K562 (cell line): ENCODE results near the gene PURA. TPM values are rescaled to one million over a fixed set of nuclear protein-coding genes. Genes with fewer than 3 reads are reported as not detected.
A peak's percentile ranks its signal among the peaks of the same experiment; 100 is the strongest.

Source experiments
- AFF1 ChIP-seq, 2 experiments: fragments of 450-650 bp; IDR thresholded peaks; 2 replicates each; pipeline ENCODE4 v1.6.1; 2018; ENCODE audit warnings: mild to moderate bottlenecking in 2 of 2, low read depth in 1 of 2; ENCODE audit not compliant: partially characterized antibody in 2 of 2
- CREM ChIP-seq: IDR thresholded peaks from 2 replicates; pipeline ENCODE4 v1.6.1; 2014; ENCODE audit warnings: antibody characterized with exemption, low read depth
- E2F3 ChIP-seq: fragments of 250-450 bp; sonication (Bioruptor Pico); IDR thresholded peaks from 2 replicates; pipeline ENCODE4 v1.4.0; 2020; ENCODE audit warnings: mild to moderate bottlenecking
- ESRRB ChIP-seq: fragments of 250-450 bp; sonication (Bioruptor Pico); IDR thresholded peaks from 2 replicates; pipeline ENCODE4 v1.5.0; 2020; ENCODE audit warnings: mild to moderate bottlenecking, moderate library complexity, borderline replicate concordance
- HDAC6 ChIP-seq: IDR thresholded peaks from 2 replicates; pipeline ENCODE4 v1.6.1; 2012; ENCODE audit warnings: low read depth, mild to moderate bottlenecking, control low read depth, inconsistent platforms, low read length, moderate library complexity
- KHSRP ChIP-seq: fragments of 450-650 bp; IDR thresholded peaks from 2 replicates; pipeline ENCODE4 v1.6.1; 2017
- LARP7 ChIP-seq: fragments of 450-650 bp; IDR thresholded peaks from 2 replicates; pipeline ENCODE4 v1.6.1; 2016
- MTF1 ChIP-seq: fragments of 250-450 bp; sonication (Bioruptor Pico); IDR thresholded peaks from 2 replicates; pipeline ENCODE4 v1.9.0; 2021; ENCODE audit warnings: moderate library complexity, mild to moderate bottlenecking, inconsistent platforms, borderline replicate concordance
- NCOA6 ChIP-seq: fragments of 450-650 bp; IDR thresholded peaks from 2 replicates; pipeline ENCODE4 v1.6.1; 2017; ENCODE audit warnings: mild to moderate bottlenecking
- NEUROD1 ChIP-seq: fragments of 150-350 bp; IDR thresholded peaks from 2 replicates; pipeline ENCODE4 v1.6.1; 2014; ENCODE audit warnings: borderline replicate concordance, low read length, low read depth; ENCODE audit not compliant: partially characterized antibody
- NKRF ChIP-seq: fragments of 450-650 bp; IDR thresholded peaks from 2 replicates; pipeline ENCODE4 v1.6.1; 2016; ENCODE audit warnings: borderline replicate concordance
- NR1H2 ChIP-seq: sonication (generic); formaldehyde crosslinking; IDR thresholded peaks from 2 replicates; pipeline ENCODE4 v1.4.0; 2020; ENCODE audit warnings: mild to moderate bottlenecking, missing genetic modification reagents
- OTX1 ChIP-seq: fragments of 450-650 bp; formaldehyde crosslinking; IDR thresholded peaks from 2 replicates; pipeline ENCODE4 v1.4.0; 2022; ENCODE audit warnings: mild to moderate bottlenecking
- PPARD ChIP-seq: fragments of 250-450 bp; sonication (Bioruptor Pico); IDR thresholded peaks from 2 replicates; pipeline ENCODE4 v1.8.0; 2022; ENCODE audit warnings: inconsistent platforms, mild to moderate bottlenecking, moderate library complexity
- TBL1XR1 ChIP-seq, 2 experiments: IDR thresholded peaks; 2 replicates each; pipeline ENCODE4 v1.6.1; 2012; ENCODE audit warnings: improper control_type of control experiment in 2 of 2, low read length in 2 of 2, mild to moderate bottlenecking in 1 of 2
- TOE1 ChIP-seq, 2 experiments: fragments of 450-650 bp in 1 of 2; sonication (generic) in 1 of 2; formaldehyde crosslinking in 1 of 2; IDR thresholded peaks; 2 replicates each; pipeline versions ENCODE4 v1.7.1 to v1.8.0; 2016 to 2022; ENCODE audit warnings: borderline replicate concordance in 2 of 2, mild to moderate bottlenecking in 2 of 2, antibody characterized with exemption in 1 of 2, inconsistent platforms in 1 of 2, low read depth in 1 of 2, missing genetic modification reagents in 1 of 2, moderate library complexity in 1 of 2
- polyA plus RNA-seq, 8 experiments: library from polyadenylated mRNA; depleted of rRNA in 4 of 8; stranded (reverse) in 5 of 8; unstranded in 3 of 8; fragments of >200 nt; fragmentation: Nextera tagmentation in 2 of 8; fragmentation: Illumina TruSeq in 1 of 8; extraction: Ambion mirVana in 2 of 8; extraction: Trizol in 1 of 8; gene quantifications; 2 replicates each; pipeline versions ENCODE4 v1.2.1 to v1.2.3, GENCODE V29; 2011 to 2014; ENCODE audit warnings: inconsistent platforms in 1 of 8, missing spikeins in 1 of 8
- total RNA-seq, 7 experiments: library from RNA; depleted of rRNA in 6 of 7; stranded (reverse); fragments of >200 nt in 6 of 7; fragmentation: Illumina TruSeq in 2 of 7; extraction: Trizol in 2 of 7; gene quantifications; 2 replicates each; pipeline versions ENCODE4 v1.2.1 to v1.2.3, GENCODE V29; 2011 to 2021; ENCODE audit warnings: low replicate concordance in 1 of 7
- TF ChIP-seq, protein P1 (sequence below): fragments of 450-650 bp; IDR thresholded peaks from 2 replicates; pipeline ENCODE4 v1.6.1; 2016
- TF ChIP-seq, protein P2 (sequence below): fragments of 200-800 bp; sonication (Bioruptor generic); IDR thresholded peaks from 2 replicates; pipeline ENCODE4 v1.6.1; 2017; ENCODE audit warnings: missing genetic modification characterization, missing compliant biosample characterization

The PURA gene
- total and polyA plus RNA-seq, 9 of the 15 experiments (the other 6 are each of a cell fraction or from before 2014, with no cell fraction given) = 3.2 to 11.1 (median 5.4) TPM

- TF ChIP-seq TOE1 (IDR thresholded peaks at IDR 0.05; ENCODE audit: borderline replicate concordance) (peak; percentile 6; the same call in 1 of the 2 replicates), TOE1 (CRISPR knock-in tag; IDR thresholded peaks at IDR 0.05; ENCODE audit: borderline replicate concordance, low read depth) (0 out of 2 replicates have a peak, but pooled peaks have one; percentile 66), HDAC6 (no peak), NEUROD1 (no peak), MTF1 (CRISPR knock-in tag) (no peak), OTX1 (CRISPR knock-in tag) (peak; percentile 74), KHSRP (no peak), TBL1XR1 (IDR thresholded peaks at IDR 0.05; ENCODE audit: low read length in 2 of 2) (no peak), NKRF (peak; percentile 47; the same call in 1 of the 2 replicates), CREM (peak; percentile 94), ESRRB (CRISPR knock-in tag) (no peak), NCOA6 (peak; percentile 95), LARP7 (no peak), PPARD (CRISPR knock-in tag) (no peak), AFF1 (IDR thresholded peaks at IDR 0.05; ENCODE audit: low read depth in 1 of 2, partially characterized antibody in 2 of 2) (no peak), NR1H2 (CRISPR knock-in tag) (no peak), E2F3 (peak; percentile 11; the same call in 1 of the 2 replicates)
- TF ChIP-seq, protein P1, sequence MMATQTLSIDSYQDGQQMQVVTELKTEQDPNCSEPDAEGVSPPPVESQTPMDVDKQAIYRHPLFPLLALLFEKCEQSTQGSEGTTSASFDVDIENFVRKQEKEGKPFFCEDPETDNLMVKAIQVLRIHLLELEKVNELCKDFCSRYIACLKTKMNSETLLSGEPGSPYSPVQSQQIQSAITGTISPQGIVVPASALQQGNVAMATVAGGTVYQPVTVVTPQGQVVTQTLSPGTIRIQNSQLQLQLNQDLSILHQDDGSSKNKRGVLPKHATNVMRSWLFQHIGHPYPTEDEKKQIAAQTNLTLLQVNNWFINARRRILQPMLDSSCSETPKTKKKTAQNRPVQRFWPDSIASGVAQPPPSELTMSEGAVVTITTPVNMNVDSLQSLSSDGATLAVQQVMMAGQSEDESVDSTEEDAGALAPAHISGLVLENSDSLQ = peak; percentile 58
- TF ChIP-seq, protein P2, sequence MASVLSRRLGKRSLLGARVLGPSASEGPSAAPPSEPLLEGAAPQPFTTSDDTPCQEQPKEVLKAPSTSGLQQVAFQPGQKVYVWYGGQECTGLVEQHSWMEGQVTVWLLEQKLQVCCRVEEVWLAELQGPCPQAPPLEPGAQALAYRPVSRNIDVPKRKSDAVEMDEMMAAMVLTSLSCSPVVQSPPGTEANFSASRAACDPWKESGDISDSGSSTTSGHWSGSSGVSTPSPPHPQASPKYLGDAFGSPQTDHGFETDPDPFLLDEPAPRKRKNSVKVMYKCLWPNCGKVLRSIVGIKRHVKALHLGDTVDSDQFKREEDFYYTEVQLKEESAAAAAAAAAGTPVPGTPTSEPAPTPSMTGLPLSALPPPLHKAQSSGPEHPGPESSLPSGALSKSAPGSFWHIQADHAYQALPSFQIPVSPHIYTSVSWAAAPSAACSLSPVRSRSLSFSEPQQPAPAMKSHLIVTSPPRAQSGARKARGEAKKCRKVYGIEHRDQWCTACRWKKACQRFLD (CRISPR knock-in tag) = peak; percentile 87
These were observed 6.4 kb upstream of the PURA start (continued) for GRCh38 chr5:140107312-140108092.
